IMR-90 (cell line): ENCODE data around the gene OPRM1. TPM values are rescaled to one million over a fixed set of nuclear protein-coding genes. Genes with fewer than 3 reads are reported as not detected.

ENCODE experiments used
- ATAC-seq: fragments of 200-7000 bp; cut with Tn5 transposase; 2 replicates; pipeline ENCODE4 v1.9.1; 2020; ENCODE audit warnings: low read depth, mild to moderate bottlenecking, moderate library complexity
- BruUV-seq: library from RNA; stranded (reverse); fragments of 400-500 nt; replicated peaks from 2 replicates; lab custom pipeline; 2021; lab: Mats Ljungman, UMichigan
- CTCF ChIA-PET: fragments of 300-600 bp; formaldehyde crosslinking; extraction: SDS; loops from one replicate; lab custom pipeline; 2021; ENCODE audit warnings: antibody characterized with exemption; lab: Yijun Ruan, JAX
- POLR2A ChIA-PET: fragments of 300-600 bp; sonication (Branson Sonifier 250); formaldehyde crosslinking; loops from one replicate; lab custom pipeline; 2022; ENCODE audit warnings: antibody characterized with exemption; ENCODE audit not compliant: unreplicated experiment; lab: Charles Lee
- DNase-seq: peaks from one replicate; pipeline ENCODE4 v3.0.0; 2013
- H2AFZ ChIP-seq: replicated peaks from 2 replicates; pipeline ENCODE3; 2013; ENCODE audit warnings: low read length, mild to moderate bottlenecking; ENCODE audit not compliant: poor library complexity
- H2AK5ac ChIP-seq: 2 replicates; pipeline ENCODE4 v1.6.1; 2013; ENCODE audit warnings: low read depth, low read length, inconsistent platforms
- H2AK9ac ChIP-seq: replicated peaks from 2 replicates; pipeline ENCODE3; 2013; ENCODE audit warnings: mild to moderate bottlenecking, low read depth, low read length, moderate library complexity; ENCODE audit not compliant: poor library complexity
- H2BK120ac ChIP-seq: 2 replicates; pipeline ENCODE4 v1.6.1; 2013; ENCODE audit warnings: low read depth, low read length, inconsistent platforms
- H2BK15ac ChIP-seq: 3 replicates; pipeline ENCODE4 v1.6.1; 2013; ENCODE audit warnings: low read depth, low read length, inconsistent platforms
- H2BK20ac ChIP-seq: 2 replicates; pipeline ENCODE4 v1.6.1; 2013; ENCODE audit warnings: low read depth, mild to moderate bottlenecking, inconsistent platforms, low read length, moderate library complexity
- H2BK5ac ChIP-seq: 2 replicates; pipeline ENCODE4 v1.6.1; 2013; ENCODE audit warnings: mild to moderate bottlenecking, low read depth, low read length, inconsistent platforms; ENCODE audit not compliant: poor library complexity, severe bottlenecking
- H3K14ac ChIP-seq: replicated peaks from 2 replicates; pipeline ENCODE4 v1.6.1; 2013; ENCODE audit warnings: low read depth, low read length, inconsistent platforms
- H3K18ac ChIP-seq: 2 replicates; pipeline ENCODE4 v1.6.1; 2013; ENCODE audit warnings: low read depth, low read length, control low read depth
- H3K23ac ChIP-seq: 2 replicates; pipeline ENCODE4 v1.6.1; 2013; ENCODE audit warnings: low read depth, low read length, inconsistent platforms
- H3K27ac ChIP-seq: 2 replicates; pipeline ENCODE4 v1.5.1; 2013; ENCODE audit warnings: mild to moderate bottlenecking, control low read depth, low read length; ENCODE audit not compliant: insufficient read depth
- H3K27me3 ChIP-seq: 2 replicates; pipeline ENCODE4 v1.6.1; 2013; ENCODE audit warnings: low read length; ENCODE audit not compliant: control insufficient read depth, insufficient read depth
- H3K36me3 ChIP-seq: 2 replicates; pipeline ENCODE4 v1.6.1; 2013; ENCODE audit warnings: low read length, mixed read lengths; ENCODE audit not compliant: control insufficient read depth, insufficient read depth
- H3K4ac ChIP-seq: 2 replicates; pipeline ENCODE4 v1.6.1; 2013; ENCODE audit warnings: low read depth, low read length, inconsistent platforms
- H3K4me1 ChIP-seq: 2 replicates; pipeline ENCODE4 v1.6.1; 2013; ENCODE audit warnings: low read length, mixed read lengths; ENCODE audit not compliant: control insufficient read depth, insufficient read depth
- H3K4me2 ChIP-seq: 2 replicates; pipeline ENCODE4 v1.6.1; 2013; ENCODE audit warnings: low read depth, mild to moderate bottlenecking, control low read depth, low read length, moderate library complexity
- H3K4me3 ChIP-seq: 2 replicates; pipeline ENCODE4 v1.5.1; 2013; ENCODE audit warnings: low read depth, mild to moderate bottlenecking, control low read depth, low read length, moderate library complexity; ENCODE audit not compliant: insufficient read depth
- H3K56ac ChIP-seq: 2 replicates; pipeline ENCODE4 v1.6.1; 2013; ENCODE audit warnings: low read length, inconsistent platforms; ENCODE audit not compliant: insufficient read depth; ENCODE audit errors: extremely low read depth
- H3K79me1 ChIP-seq, 2 experiments: 2 replicates each; pipeline ENCODE4 v1.6.1; 2013; ENCODE audit warnings: low read length in 2 of 2, inconsistent platforms in 1 of 2, low read depth in 1 of 2
- H3K9ac ChIP-seq: 2 replicates; pipeline ENCODE4 v1.6.1; 2013; ENCODE audit warnings: low read depth, low read length, control low read depth
- H3K9me1 ChIP-seq: 2 replicates; pipeline ENCODE4 v1.6.1; 2013; ENCODE audit warnings: low read length, inconsistent platforms; ENCODE audit not compliant: insufficient read depth
- H3K9me3 ChIP-seq: 2 replicates; pipeline ENCODE4 v1.6.1; 2013; ENCODE audit warnings: low read length; ENCODE audit not compliant: control insufficient read depth, insufficient read depth
- H4K20me1 ChIP-seq: 2 replicates; pipeline ENCODE4 v1.6.1; 2013; ENCODE audit warnings: low read length, inconsistent platforms; ENCODE audit not compliant: insufficient read depth
- H4K5ac ChIP-seq: 2 replicates; pipeline ENCODE4 v1.6.1; 2013; ENCODE audit warnings: mild to moderate bottlenecking, low read depth, low read length, control low read depth
- H4K8ac ChIP-seq, 2 experiments: 2 replicates each; pipeline ENCODE4 v1.6.1; 2013; ENCODE audit warnings: low read depth in 2 of 2, low read length in 2 of 2, control low read depth in 1 of 2, inconsistent platforms in 1 of 2
- H4K91ac ChIP-seq: 2 replicates; pipeline ENCODE4 v1.6.1; 2013; ENCODE audit warnings: low read depth, low read length, inconsistent platforms; ENCODE audit not compliant: insufficient read depth
- CHD1 ChIP-seq: IDR thresholded peaks from 2 replicates; pipeline ENCODE4 v1.6.1; 2012; ENCODE audit warnings: low read depth, low read length, improper control_type of control experiment
- MAZ ChIP-seq: IDR thresholded peaks from 2 replicates; pipeline ENCODE4 v1.6.1; 2012; ENCODE audit warnings: low read depth, mild to moderate bottlenecking, low read length, improper control_type of control experiment, moderate library complexity, borderline replicate concordance
- MXI1 ChIP-seq: IDR thresholded peaks from 2 replicates; pipeline ENCODE4 v1.6.1; 2012; ENCODE audit warnings: low read depth, mild to moderate bottlenecking, low read length, moderate library complexity, borderline replicate concordance
- WGBS, 2 experiments: methylation state at CpG; one replicate each; pipeline versions ENCODE4 v1.1.5 to v1.1.7; 2013; ENCODE audit warnings: missing lambda C conversion rate in 2 of 2; ENCODE audit not compliant: insufficient read length in 1 of 2; ENCODE audit errors: extremely low coverage in 2 of 2; 5-methylcytosine and 5-hydroxymethylcytosine counted together
- dilution Hi-C: fragments of 300-500 bp; cut with HindIII; formaldehyde crosslinking; loops from one replicate; pipeline ENCODE4 v1.14.3; 2018; ENCODE audit warnings: low sequenced_read_pairs; ENCODE audit not compliant: unreplicated experiment
- in situ Hi-C: fragments of 300-500 bp; cut with MboI; formaldehyde crosslinking; loops from 3 replicates; pipeline ENCODE4 v1.14.3; 2019; ENCODE audit warnings: low sequenced_read_pairs, inconsistent platforms, mixed read lengths
- intact Hi-C: fragments of 100-400 bp; cut with micrococcal nuclease; formaldehyde crosslinking; loops from 2 replicates; pipeline ENCODE4 v1.10.0; 2022
- polyA plus RNA-seq, 3 experiments: library from polyadenylated mRNA; depleted of rRNA; stranded (reverse); fragments of >200 nt; gene quantifications; 2 replicates each; pipeline ENCODE4 v1.2.3, GENCODE V29; 2012; ENCODE audit warnings: low replicate concordance in 1 of 3
- total RNA-seq: library from RNA; depleted of rRNA; stranded (reverse); fragments of >200 nt; gene quantifications from 2 replicates; pipeline ENCODE4 v1.2.3, GENCODE V29; 2012

Gene OPRM1
- total and polyA plus RNA-seq, 2 of the 4 experiments (the other 2 are of a cell fraction) = not detected

- dilution Hi-C loops = no loop called here
- Histone ChIP-seq H4K8ac (no peak overlapping the region), H3K27ac (no peak overlapping the region), H4K20me1 (no peaks in the 10 kb centered on the region), H3K9me1 (no peaks in the 10 kb centered on the region), H3K4ac (no peak overlapping the region), H3K27me3 (no peaks in the 10 kb centered on the region), H3K9ac (no peak overlapping the region), H2BK5ac (no peak overlapping the region), H2BK120ac (no peak overlapping the region), H3K4me2 (no peak overlapping the region; the same call in 1 of the 2 replicates), H3K9me3 (no peaks in the 10 kb centered on the region), H3K4me3 (no peak overlapping the region), H3K4me1 (no peaks in the 10 kb centered on the region), H3K56ac (no peak overlapping the region), H3K23ac (no peak overlapping the region), H4K91ac (no peak overlapping the region), H2AFZ (no peak overlapping the region), H2BK15ac (no peak overlapping the region), H3K79me1 (no peaks in the 10 kb centered on the region), H4K5ac (no peak overlapping the region), H3K14ac (no peak overlapping the region), H2AK5ac (no peak overlapping the region), H2BK20ac (no peak overlapping the region), H3K36me3 (no peaks in the 10 kb centered on the region), H2AK9ac (no peak overlapping the region), H3K18ac (no peak overlapping the region)
- no peak for TF ChIP-seq CHD1
- no peak for TF ChIP-seq MAZ
- no peak for TF ChIP-seq MXI1
- DNase-seq = no peak
- ChIA-PET POLR2A (no interaction called here), CTCF (no interaction called here)
- in situ Hi-C loops = no loop called here
- no TSS peak for BruUV-seq
- intact Hi-C loops = no loop called here
- WGBS, 2 experiments = no CpG with 5 or more reads among the region's 5 CpGs
- ATAC-seq = no peak
Observed at GRCh38 chr6:154230910-154231595, 192.0 kb downstream of the OPRM1 start.
